LHCN-M2 (cell line): ENCODE measurements around the gene SMAD4. TPM values are rescaled to one million over a fixed set of nuclear protein-coding genes. Genes with fewer than 3 reads are reported as not detected.

Experiments
- DNase-seq: peaks from one replicate; pipeline ENCODE4 v3.0.0-alpha.2; 2012; ENCODE audit warnings: low read depth
- total RNA-seq: library from RNA; depleted of rRNA; stranded (reverse); fragments of >200 nt; gene quantifications from 2 replicates; pipeline ENCODE4 v1.2.3, GENCODE V29; 2014

Gene SMAD4
- total RNA-seq, 1 experiment from 2014 or later, result 97.5 TPM

- no peak for DNase-seq
These were observed 8.6 kb upstream of the SMAD4 start for GRCh38 chr18:51021226-51021965.

- DNase-seq, result no peak
These were observed 4.5 kb upstream of the SMAD4 start for GRCh38 chr18:51025512-51025911.

DNA sequence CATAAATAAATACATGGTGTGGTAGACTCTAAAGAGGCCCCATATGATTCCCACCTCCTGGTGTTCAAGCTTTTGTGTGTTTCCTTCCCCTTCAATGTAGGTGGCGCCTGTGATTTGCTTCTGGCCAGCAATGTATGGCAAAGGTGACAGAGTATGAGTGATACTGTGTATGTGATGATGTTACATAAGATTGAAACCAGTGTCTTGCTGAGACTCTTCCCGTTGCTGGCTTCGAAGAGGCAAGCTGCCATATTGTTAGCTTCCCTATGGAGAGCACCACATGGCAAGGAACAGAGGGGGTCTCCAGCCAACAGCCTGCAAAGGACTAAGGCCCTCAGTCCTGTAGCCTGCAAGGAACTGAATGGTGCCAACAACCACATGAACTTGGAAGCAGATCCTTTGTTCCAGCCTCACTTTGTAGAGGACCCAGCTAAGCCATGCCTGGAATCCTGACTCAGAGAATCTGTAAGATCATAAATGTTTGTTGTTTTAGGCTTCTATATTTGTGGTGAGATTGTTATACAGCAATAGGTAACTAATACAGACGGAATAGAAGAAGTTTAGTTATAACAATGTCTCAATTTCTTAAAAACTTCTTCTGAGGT lies 1.7 kb upstream of the SMAD4 start:
- DNase-seq, result no peak

GRCh38 chr18:51029378-51029693 lies 677 bp upstream of the SMAD4 start:
- no peak for DNase-seq

- DNase-seq, result peak; percentile 51
These were observed 685 bp downstream of the SMAD4 start for GRCh38 chr18:51030537-51031258.

DNA sequence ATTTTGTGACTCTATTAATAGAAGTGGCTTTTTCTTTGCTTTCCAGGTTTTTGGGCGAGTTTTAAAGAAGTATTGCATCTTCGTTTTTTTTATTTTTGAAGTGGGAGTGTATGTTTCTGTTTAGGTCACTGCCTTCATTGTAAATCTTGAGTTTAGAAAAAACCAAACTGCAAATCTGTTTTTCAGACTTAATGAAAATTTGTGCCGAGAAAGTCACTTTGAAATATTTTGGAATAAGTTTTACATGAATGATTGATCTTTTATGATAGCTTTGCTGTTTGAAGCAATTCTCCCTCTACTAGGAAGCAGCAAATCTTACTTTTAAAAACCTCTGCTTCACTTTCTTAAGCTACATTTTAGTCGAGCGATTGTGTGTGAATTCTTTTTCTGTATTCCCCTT lies 2.2 kb downstream of the SMAD4 start:
- no peak for DNase-seq

DNA sequence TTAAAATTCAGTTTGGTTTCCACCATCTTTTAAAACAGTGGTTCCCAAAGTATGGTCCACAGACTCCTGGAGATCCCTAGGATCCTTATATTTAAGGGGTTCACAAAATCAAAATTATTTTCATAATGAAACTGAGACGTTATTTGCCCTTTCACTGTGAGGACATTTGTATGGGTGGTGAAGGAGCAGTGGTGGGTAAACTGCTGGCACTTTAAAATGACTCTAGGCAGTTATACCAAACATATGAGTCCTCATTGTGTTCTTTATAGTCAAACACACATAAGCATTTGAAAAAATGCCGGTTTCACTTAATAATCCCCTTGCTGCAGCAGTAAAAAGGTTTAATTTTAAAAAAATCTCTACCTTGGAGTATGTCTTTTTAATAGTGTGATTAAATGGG lies 7.2 kb downstream of the SMAD4 start:
- no peak for DNase-seq

GRCh38 chr18:51038110-51038509 lies 8.1 kb downstream of the SMAD4 start:
- no peak for DNase-seq

GRCh38 chr18:51039138-51040112 lies 9.4 kb downstream of the SMAD4 start:
- no peak for DNase-seq

DNA sequence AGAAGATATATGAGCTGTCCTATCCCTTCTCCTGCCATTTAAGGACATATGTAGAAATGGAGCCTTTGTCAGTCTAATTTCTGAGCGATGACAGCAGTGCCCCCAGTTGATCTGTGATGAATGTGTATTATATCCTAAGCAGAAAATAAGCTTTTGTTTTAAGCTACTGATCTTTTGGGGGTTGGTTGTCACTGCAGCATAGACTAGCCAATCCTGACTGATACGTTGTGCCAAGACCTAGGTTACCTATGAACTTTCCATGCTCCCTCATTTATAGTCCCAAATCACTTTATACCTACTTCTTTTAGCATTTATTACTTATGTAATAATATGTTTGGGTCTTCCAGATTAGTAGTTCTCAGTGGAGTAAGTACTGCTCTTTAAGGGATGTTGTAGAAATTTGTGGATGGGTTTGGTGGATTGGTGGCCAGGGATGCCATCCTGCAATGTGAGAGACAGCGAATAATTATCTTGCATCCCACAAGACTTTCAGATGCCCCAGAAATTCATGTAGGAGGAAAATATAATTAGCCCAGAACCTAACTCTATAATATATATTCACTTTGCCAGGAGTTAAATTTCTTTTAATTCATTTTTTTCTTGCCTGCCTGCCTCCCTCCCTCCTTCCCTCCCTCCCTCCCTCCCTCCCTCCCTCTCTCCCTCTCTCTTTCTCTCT lies 11.8 kb downstream of the SMAD4 start:
- DNase-seq, result no peak

GRCh38 chr18:51044928-51045585 lies 15.0 kb downstream of the SMAD4 start:
- DNase-seq, result no peak

DNA sequence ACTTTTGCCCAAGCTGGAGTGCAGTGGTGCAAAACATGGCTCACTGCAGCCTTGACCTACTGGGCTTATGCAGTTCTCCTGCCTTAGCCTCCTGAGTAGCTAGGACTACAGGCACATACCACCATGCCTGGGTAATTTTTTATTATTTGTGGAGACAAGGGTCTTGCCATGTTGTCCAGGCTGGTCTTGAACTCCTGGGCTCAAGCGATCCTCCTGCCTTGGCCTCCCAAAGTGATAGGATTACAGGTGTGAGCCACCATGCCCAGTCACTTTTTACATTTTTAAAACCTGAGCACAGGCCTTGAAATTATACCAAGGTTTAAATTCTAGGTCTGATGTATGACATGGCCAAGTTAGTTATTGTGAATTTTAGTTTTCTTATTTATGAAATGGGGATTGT lies 18.2 kb downstream of the SMAD4 start:
- DNase-seq, result no peak

DNA sequence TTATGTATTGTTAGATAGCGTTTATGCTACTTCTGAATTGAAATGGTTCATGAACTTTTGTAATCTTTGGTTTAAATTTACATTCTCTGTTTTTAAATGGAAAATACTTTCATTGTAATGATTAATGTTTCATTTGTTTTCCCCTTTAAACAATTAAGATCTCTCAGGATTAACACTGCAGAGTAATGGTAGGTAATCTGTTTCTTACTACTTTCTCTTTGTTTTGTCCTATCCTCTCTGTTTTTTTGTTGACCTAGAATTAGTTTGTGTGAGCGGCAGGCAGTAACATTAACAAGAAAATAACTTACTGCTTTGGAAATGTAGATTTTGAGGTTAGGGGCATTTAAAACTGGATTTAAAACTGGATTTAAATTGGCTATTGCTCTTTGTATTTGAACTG lies 19.1 kb downstream of the SMAD4 start:
- no peak for DNase-seq

GRCh38 chr18:51051105-51051712 lies 21.2 kb downstream of the SMAD4 start:
- DNase-seq, result peak; percentile 58

GRCh38 chr18:51053814-51054213 lies 23.8 kb downstream of the SMAD4 start:
- no peak for DNase-seq

DNA sequence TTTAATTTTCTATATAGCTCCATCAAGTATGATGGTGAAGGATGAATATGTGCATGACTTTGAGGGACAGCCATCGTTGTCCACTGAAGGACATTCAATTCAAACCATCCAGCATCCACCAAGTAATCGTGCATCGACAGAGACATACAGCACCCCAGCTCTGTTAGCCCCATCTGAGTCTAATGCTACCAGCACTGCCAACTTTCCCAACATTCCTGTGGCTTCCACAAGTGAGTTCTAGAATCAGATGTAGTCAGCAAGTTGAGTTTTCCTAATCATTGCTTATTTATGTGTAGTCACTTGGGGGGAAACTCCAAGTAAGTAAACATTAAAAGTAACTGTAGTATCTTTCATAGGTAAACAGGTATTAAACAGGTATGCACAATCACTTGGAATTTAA lies 24.8 kb downstream of the SMAD4 start:
- DNase-seq, result peak; percentile 15

GRCh38 chr18:51059969-51060368 lies 30.0 kb downstream of the SMAD4 start:
- DNase-seq, result no peak

DNA sequence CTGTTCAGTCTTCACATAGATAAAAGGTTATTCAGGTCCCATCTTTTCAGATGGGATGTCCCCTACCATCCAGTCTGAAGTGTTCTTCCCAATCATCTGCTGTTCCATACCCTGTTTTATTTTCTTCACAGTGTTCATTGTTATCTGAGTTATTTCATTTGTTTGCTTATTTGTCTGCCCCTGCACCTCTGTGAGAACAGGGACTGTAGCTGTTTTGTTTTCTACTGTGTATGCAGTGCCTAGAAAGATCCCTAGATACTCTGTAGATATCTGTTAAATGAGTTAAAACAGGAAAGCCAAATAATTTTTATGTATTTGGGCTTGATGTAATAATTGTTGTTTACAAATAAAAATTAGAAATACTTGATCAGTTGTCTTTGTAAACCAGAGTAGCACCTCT lies 34.2 kb downstream of the SMAD4 start:
- DNase-seq, result no peak

DNA sequence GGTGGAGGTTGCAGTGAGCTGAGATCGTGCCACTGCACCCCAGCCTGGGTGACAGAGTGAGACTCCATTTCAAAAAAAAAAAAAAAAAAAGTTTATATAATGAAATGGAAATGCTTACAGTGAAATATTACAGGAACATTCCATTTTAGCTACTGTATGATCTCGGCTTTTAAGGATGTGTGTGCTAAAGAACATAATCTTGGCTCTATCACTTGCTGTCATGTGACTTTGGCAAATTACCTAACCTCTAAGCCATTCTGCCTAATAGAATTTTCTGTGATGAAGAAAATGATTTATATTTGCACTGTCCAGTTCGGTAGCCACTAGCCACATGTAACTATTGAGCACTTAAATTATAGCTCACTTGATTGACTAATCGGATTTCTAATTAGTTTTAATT lies 36.3 kb downstream of the SMAD4 start:
- DNase-seq, result peak; percentile 21

DNA sequence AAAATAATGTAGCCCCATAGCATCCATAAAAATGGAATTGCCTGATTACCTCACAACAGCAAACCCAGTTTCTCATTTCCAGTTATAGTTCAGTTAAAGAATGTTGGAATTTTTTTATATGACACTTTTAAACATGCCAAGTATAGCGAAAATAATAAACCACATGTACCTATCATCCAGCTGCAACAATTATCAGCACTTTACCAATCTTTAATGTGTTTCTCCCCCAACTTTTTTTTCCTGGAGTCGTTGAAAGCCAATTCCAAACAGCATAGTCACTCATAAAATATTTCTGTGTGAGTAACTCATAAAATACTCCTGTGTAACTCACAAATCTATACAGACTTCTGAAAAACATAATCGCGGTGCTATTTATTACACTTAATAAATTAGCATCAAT lies 38.1 kb downstream of the SMAD4 start:
- peak; percentile 59 for DNase-seq
